ENCODE measurements around the gene LYPD8.

The LYPD8 gene

DNA sequence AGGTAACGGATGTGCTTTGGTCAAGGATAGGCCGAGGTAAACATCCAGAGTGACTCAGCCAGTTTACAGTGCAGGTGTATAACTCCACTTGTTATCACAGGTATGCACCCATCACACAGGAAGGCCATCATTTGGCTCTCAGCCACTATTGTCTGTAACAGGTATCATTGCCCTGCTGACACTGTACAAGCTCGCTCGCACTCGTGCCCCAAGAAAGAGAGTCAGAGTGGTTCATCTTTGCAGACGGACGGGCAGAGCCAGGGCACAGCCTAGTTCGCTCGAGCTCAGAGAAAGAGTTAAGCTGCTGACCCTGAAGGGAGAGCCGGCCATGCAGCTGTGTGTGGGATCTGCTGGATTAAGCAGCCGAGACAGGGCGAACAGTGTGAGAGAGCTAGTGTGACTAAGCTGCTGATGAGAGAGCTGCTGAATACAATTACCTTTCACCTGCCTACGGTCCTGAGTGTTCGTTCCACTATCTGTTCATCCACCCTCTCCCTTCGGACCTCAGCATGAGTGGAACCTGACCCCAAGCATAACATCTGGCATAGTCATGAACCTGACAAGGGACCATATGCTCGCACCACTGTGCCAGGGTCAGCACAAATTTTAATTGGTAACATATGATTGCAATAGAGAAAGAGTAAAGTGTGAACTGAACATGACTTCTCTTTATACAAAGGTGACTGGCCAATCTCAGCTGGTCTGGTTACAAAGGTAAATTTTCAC is 27.0 kb upstream of the LYPD8 start:
- no peak overlapping the region for H3K27ac ChIP-seq
- no peak for TF ChIP-seq CTCF (conservative IDR thresholded peaks at IDR 0.05)

DNA sequence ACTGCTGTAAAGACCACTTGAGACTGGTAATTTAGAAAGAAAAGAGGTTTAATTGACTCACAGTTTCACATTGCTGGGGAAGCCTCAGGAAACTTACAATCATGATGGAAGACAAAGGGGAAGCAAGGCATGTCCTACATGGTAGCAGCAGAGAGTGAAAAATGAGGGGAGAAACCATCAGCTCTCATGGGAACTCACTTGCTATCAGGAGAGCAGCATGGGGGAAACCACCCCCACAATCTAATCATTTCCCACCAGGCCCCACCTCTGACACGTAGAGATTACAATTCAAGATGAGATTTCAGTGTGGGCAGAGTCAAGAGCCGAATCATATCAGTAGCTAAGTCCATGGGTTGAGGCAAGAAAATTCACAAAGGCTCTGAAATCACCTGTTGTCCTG is 23.8 kb upstream of the LYPD8 start:
- no peak for TF ChIP-seq CTCF (conservative IDR thresholded peaks at IDR 0.05)
- no peak overlapping the region for H3K27ac ChIP-seq

GRCh38 chr1:248778906-248779305 is 23.3 kb upstream of the LYPD8 start:
- no peak for TF ChIP-seq CTCF (conservative IDR thresholded peaks at IDR 0.05)
- H3K27ac ChIP-seq: no peak overlapping the region

GRCh38 chr1:248776991-248777390 is 21.4 kb upstream of the LYPD8 start:
- H3K27ac ChIP-seq: no peak overlapping the region
- no peak for TF ChIP-seq CTCF (conservative IDR thresholded peaks at IDR 0.05)

DNA sequence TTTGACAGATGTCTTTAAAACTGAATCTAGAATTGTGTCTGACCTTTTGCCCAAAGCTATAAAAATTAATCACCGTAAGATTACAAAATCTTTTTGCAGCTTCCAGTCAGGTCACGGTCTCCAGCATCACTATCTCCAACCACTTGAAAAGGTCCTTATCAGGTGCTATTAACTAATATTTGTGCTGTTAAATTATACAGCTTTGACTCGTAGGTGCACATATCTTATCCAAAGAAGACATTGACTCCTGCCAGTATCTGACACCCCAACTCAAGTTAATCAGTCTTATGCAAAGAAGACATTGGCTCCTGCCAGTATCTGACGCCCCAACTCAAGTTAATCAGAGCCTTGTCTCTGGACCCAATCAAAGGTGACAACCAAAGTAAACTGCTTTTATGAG is 19.9 kb upstream of the LYPD8 start:
- TF ChIP-seq CTCF (conservative IDR thresholded peaks at IDR 0.05): no peak
- H3K27ac ChIP-seq: no peak overlapping the region

GRCh38 chr1:248759644-248760043 is 4.1 kb upstream of the LYPD8 start:
- no peak overlapping the region for H3K27ac ChIP-seq
- TF ChIP-seq CTCF (conservative IDR thresholded peaks at IDR 0.05): no peak

- no peak for TF ChIP-seq CTCF (conservative IDR thresholded peaks at IDR 0.05)
- no peak overlapping the region for H3K27ac ChIP-seq
Observed at GRCh38 chr1:248758352-248758751, 2.8 kb upstream of the LYPD8 start.

Data from VCaP (cell line).